HCT116 (cell line): ENCODE results near the gene CCDC30.

Source experiments
- EZH2 ChIP-seq: fragments of 200-600 bp; sonication (generic); IDR thresholded peaks from 2 replicates; pipeline ENCODE4 v1.6.1; 2017; ENCODE audit warnings: antibody characterized with exemption, mixed run types
- JUND ChIP-seq: IDR thresholded peaks from 2 replicates; pipeline ENCODE4 v1.6.1; 2012
- POLR2A ChIP-seq: IDR thresholded peaks from 2 replicates; pipeline ENCODE4 v1.7.0; 2011; ENCODE audit warnings: borderline replicate concordance; ENCODE audit not compliant: insufficient read depth, insufficient read length; ENCODE audit errors: extremely low read depth
- POLR2AphosphoS5 ChIP-seq: IDR thresholded peaks from 2 replicates; pipeline ENCODE4 v1.6.1; 2011; ENCODE audit warnings: mild to moderate bottlenecking, low read depth, low read length, moderate library complexity
- TCF7L2 ChIP-seq: IDR thresholded peaks from 2 replicates; pipeline ENCODE4 v1.7.0; 2011; ENCODE audit warnings: borderline replicate concordance, inconsistent platforms; ENCODE audit not compliant: insufficient read depth, insufficient read length; ENCODE audit errors: extremely low read depth
- TF ChIP-seq, protein P1 (sequence below), 3 experiments: fragments of 200-600 bp in 1 of 3; sonication (generic) in 1 of 3; IDR thresholded peaks in 2 of 3; conservative IDR thresholded peaks in 1 of 3; 2 replicates each; pipeline ENCODE4 v1.5.1; 2012 to 2017; ENCODE audit warnings: low read depth in 2 of 3, low read length in 2 of 3, antibody characterized with exemption in 1 of 3, borderline replicate concordance in 1 of 3, control low read depth in 1 of 3, mild to moderate bottlenecking in 1 of 3, mixed read lengths in 1 of 3, mixed run types in 1 of 3, moderate library complexity in 1 of 3; ENCODE audit not compliant: insufficient read depth in 1 of 3
- TF ChIP-seq, protein P2 (sequence below): IDR thresholded peaks from 2 replicates; pipeline ENCODE4 v1.6.1; 2012; ENCODE audit warnings: low read depth
- TF ChIP-seq, protein P3 (sequence below): IDR thresholded peaks from 2 replicates; pipeline ENCODE4 v1.6.1; 2012

DNA sequence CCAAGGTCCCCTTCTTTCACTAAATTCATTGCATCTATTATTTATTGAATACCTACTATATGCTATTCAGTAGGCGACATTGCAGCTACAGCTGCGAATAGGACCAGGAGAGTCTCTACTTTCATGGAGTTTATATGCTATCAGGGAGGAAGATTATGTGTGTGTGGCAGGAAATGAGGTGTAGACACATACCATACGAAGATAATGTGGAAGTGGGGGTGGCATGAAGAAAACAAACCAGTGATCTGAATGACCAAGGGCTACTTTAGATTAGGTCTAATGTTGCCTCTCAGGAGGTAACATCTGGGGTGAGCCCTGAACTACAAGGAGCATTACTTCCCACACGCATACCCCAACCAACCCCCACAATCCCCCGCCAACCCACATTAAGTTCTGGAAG, 194.1 kb downstream of the CCDC30 start:
- no peak for TF ChIP-seq TCF7L2
- TF ChIP-seq, protein P1, sequence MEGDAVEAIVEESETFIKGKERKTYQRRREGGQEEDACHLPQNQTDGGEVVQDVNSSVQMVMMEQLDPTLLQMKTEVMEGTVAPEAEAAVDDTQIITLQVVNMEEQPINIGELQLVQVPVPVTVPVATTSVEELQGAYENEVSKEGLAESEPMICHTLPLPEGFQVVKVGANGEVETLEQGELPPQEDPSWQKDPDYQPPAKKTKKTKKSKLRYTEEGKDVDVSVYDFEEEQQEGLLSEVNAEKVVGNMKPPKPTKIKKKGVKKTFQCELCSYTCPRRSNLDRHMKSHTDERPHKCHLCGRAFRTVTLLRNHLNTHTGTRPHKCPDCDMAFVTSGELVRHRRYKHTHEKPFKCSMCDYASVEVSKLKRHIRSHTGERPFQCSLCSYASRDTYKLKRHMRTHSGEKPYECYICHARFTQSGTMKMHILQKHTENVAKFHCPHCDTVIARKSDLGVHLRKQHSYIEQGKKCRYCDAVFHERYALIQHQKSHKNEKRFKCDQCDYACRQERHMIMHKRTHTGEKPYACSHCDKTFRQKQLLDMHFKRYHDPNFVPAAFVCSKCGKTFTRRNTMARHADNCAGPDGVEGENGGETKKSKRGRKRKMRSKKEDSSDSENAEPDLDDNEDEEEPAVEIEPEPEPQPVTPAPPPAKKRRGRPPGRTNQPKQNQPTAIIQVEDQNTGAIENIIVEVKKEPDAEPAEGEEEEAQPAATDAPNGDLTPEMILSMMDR (IDR thresholded peaks at IDR 0.05 in 2 of 3, conservative IDR thresholded peaks at IDR 0.05 in 1 of 3; ENCODE audit: borderline replicate concordance in 1 of 3, insufficient read depth in 1 of 3, low read depth in 2 of 3, low read length in 2 of 3): no peak
- no peak for TF ChIP-seq JUND
- no peak for TF ChIP-seq POLR2A
- no peak for TF ChIP-seq EZH2
- TF ChIP-seq, protein P2, sequence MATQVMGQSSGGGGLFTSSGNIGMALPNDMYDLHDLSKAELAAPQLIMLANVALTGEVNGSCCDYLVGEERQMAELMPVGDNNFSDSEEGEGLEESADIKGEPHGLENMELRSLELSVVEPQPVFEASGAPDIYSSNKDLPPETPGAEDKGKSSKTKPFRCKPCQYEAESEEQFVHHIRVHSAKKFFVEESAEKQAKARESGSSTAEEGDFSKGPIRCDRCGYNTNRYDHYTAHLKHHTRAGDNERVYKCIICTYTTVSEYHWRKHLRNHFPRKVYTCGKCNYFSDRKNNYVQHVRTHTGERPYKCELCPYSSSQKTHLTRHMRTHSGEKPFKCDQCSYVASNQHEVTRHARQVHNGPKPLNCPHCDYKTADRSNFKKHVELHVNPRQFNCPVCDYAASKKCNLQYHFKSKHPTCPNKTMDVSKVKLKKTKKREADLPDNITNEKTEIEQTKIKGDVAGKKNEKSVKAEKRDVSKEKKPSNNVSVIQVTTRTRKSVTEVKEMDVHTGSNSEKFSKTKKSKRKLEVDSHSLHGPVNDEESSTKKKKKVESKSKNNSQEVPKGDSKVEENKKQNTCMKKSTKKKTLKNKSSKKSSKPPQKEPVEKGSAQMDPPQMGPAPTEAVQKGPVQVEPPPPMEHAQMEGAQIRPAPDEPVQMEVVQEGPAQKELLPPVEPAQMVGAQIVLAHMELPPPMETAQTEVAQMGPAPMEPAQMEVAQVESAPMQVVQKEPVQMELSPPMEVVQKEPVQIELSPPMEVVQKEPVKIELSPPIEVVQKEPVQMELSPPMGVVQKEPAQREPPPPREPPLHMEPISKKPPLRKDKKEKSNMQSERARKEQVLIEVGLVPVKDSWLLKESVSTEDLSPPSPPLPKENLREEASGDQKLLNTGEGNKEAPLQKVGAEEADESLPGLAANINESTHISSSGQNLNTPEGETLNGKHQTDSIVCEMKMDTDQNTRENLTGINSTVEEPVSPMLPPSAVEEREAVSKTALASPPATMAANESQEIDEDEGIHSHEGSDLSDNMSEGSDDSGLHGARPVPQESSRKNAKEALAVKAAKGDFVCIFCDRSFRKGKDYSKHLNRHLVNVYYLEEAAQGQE: no peak
- TF ChIP-seq POLR2AphosphoS5: no peak
- TF ChIP-seq, protein P3, sequence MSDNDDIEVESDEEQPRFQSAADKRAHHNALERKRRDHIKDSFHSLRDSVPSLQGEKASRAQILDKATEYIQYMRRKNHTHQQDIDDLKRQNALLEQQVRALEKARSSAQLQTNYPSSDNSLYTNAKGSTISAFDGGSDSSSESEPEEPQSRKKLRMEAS: no peak
